Glomerular visceral epithelial cell (primary cell): Measurements from ENCODE around the gene CTPS1.
A peak's percentile ranks its signal among the peaks of the same experiment; 100 is the strongest.

Source experiments
- DNase-seq: peaks from one replicate; pipeline ENCODE4 v3.0.0-alpha.2; 2016; ENCODE audit errors: extremely low spot score

Gene CTPS1

DNA sequence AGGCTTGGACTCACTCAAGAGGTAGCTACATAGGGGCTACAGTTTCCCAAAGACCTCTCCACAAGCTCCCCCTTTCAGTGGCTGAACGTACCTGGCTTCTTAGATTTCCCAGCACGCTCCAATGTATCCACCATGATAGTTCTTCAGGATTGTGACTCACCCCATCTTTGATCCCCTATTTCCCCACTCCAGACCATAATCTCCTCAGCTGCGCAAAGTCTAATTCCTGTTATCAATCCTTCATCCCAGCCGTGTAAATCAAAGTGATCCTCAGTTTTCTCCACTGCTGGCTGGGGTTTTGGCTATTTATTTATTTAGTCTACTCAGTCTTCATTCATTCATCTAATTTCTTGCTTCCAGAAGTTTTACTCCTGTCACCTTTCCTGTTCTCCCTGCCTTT lies 13.1 kb upstream of the CTPS1 start:
- DNase-seq, result no peak

- DNase-seq, result no peak
Measured at GRCh38 chr1:40969445-40969844, 10.1 kb upstream of the CTPS1 start.

DNA sequence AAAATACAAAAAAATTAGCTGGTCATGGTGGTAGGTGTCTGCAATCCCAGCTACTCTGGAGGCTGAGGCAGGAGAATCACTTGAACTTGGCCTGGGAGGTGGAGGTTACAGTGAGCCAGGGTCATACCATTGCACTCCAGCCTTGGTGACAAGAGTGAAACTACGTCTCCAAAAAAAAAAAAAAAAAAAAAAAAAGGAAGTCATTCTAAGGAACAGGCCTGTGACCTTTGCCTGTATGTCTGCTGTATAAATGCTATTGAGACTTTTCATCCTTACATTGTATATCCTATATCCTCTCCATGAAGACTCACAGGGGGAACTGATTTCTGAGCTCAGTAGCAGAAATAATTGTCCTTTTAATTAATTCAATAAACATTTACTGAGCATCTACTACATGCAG lies 7.5 kb upstream of the CTPS1 start:
- DNase-seq, result no peak

- DNase-seq, result no peak
Measured at GRCh38 chr1:40973912-40974311, 5.6 kb upstream of the CTPS1 start.

- DNase-seq, result no peak
Measured at GRCh38 chr1:40974945-40975344, 4.6 kb upstream of the CTPS1 start.

DNA sequence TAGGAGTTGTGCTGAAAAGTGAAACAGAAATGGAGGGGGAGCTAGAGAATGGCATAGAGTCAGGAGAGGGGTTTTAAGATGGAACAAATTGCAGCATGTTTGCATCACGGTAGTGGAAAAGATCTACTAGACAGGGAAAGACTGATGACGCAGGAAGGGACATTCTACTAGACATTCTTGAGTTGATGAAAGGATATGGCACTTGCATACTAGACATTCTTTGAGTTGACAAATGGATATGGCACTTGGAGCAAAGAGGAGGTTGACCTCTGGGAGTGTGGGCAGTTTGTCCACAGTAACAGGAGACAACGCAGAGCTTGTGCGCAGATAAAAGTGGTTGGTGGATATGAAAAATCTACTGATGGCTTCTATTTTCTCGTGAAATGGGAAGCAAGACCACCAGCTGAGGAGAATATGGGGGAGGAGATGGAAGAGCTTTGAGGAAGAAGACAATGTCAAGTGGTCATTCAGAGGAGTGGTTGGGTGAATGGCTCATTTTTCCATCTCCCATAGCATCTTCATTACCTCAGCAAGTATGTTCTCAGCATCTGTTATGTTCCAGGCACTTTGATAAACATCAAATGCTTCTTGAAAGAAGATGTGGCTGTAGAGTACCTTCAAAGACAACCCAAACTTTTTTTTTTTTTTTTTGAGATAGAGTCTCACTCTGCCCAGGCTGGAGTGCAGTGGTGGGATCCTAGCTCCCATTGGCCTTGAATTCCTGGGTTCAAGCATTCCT lies 2.4 kb upstream of the CTPS1 start:
- DNase-seq, result no peak

DNA sequence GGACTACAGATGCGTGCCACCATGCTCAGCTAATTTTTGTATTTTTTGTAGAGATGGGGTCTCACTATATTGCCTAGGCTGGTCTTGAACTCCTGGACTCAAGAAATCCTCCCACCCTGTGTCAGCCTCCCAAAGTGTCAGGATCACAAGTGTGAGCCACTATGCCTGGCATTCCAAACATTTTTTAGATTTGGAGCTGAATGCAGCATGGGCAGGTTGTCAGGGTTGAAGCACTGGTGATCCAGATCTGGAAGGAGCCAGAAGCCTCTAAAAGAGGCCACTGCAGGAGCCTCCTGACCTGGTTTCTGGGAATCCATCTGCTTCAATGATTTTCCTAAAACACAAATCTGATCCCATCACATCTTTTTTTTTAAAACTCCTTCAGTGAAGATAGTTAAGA lies 1.8 kb upstream of the CTPS1 start:
- no peak for DNase-seq

- DNase-seq, result no peak
Measured at GRCh38 chr1:40978886-40979240, 633 bp upstream of the CTPS1 start.

GRCh38 chr1:40980068-40980452 lies 564 bp downstream of the CTPS1 start:
- DNase-seq, result no peak

GRCh38 chr1:40980453-40981121 lies 1.1 kb downstream of the CTPS1 start:
- peak; percentile 66 for DNase-seq

DNA sequence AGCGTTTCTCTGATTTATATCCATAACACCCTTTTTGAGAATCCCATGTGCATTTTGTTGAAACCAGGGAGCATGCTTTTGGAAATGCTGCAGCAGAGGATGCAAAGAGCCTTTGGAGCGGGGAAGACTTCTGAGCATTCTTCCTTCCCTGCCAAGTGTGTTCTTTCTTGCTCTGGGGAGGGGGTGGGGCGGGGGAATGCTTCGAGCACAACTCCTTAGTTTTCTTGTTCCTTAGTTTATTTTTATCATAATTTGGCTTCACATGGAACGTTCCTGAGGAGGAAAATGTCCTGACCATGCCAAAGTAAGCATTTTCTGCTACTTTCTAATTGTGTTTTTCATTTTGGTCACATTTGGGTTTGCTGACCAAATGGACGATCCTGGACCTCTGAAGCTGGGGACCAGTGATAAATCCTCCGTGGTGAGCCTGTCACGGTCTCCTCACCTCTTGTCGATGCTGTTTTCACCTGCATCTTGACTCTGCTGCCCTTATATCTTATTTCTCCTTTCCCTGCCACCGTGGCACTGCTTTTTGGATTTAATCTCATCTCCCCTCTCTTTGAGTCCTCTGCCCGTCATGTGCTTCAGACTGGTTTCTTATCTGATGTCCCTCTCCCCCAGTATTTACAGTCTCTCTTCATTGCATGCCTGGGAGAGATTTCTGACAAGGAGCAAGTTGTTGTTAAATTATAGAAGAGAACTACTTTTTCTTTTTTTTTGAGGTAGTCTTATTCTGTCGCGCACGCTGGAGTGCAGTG lies 2.4 kb downstream of the CTPS1 start:
- DNase-seq, result no peak

- no peak for DNase-seq
Measured at GRCh38 chr1:40982721-40983120, 3.2 kb downstream of the CTPS1 start.

- DNase-seq, result no peak
Measured at GRCh38 chr1:40983286-40983685, 3.8 kb downstream of the CTPS1 start.

- DNase-seq, result no peak
Measured at GRCh38 chr1:40984066-40984465, 4.6 kb downstream of the CTPS1 start.

DNA sequence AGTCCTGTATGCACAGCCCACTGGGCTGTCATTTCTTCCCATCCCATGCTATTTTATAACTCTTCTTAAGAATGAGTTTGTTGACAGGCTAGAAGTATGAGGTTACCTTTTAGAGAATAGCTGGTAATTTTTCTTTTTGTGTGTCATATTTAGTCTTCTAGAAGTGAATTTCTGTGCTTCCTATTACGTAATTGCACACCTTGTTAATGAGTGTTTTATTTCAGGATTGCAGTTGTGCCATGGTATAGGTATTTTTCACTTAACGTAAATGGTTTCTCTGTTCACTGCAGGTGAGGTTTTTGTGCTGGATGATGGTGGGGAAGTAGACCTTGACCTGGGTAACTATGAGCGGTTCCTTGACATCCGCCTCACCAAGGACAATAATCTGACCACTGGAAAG lies 5.0 kb downstream of the CTPS1 start:
- no peak for DNase-seq

- no peak for DNase-seq
Measured at GRCh38 chr1:40985161-40985560, 5.7 kb downstream of the CTPS1 start.

GRCh38 chr1:40985875-40986274 lies 6.4 kb downstream of the CTPS1 start:
- DNase-seq, result no peak

GRCh38 chr1:40986328-40986783 lies 6.9 kb downstream of the CTPS1 start:
- DNase-seq, result no peak

DNA sequence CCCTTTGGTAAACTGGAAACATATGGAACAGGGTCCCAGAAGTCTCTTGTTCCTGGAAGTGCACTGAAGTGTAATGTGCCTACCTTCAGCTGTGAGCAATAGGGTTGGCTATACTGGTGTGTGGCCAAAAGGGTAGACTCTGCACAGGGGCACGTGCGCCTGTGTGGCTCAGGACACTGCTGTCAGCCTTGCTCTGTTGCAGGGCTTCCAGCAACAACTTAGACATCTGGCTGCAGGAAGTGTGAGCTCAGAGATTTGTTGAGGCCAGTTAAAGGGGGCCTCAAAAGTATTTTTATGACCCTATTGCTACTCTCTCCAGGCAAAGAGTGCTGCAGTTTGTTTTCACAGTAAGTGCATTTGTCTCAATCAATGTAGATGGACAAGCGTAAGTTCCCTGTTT lies 7.5 kb downstream of the CTPS1 start:
- no peak for DNase-seq

- no peak for DNase-seq
Measured at GRCh38 chr1:40987439-40988276, 8.2 kb downstream of the CTPS1 start.

DNA sequence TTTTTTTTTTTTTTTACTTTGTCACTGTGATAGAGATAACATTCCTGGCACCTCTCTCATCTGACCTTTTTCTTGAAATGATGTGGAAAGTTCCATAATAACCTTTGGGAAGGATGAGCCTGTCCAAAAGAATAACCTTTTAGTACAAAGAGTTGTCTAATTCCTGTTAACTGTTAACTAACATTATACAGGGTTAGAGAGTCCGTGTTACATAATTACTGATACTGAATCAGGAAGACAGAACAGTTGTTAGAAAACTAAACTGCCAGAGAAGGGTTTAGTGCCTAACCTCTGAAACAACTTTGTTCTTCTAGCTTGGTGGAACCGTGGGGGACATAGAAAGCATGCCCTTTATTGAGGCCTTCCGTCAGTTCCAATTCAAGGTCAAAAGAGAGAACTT lies 8.8 kb downstream of the CTPS1 start:
- DNase-seq, result no peak

- no peak for DNase-seq
Measured at GRCh38 chr1:40989066-40989465, 9.6 kb downstream of the CTPS1 start.
